HEK293T (cell line): ENCODE measurements around the gene TRIM8.

Experiments
- CTCF ChIA-PET: fragments of 350-600 bp; formaldehyde crosslinking; extraction: SDS; loops from one replicate; lab custom pipeline; 2021; ENCODE audit warnings: antibody characterized with exemption, inconsistent platforms; lab: Yijun Ruan, JAX
- POLR2A ChIA-PET: fragments of 350-600 bp; formaldehyde crosslinking; extraction: SDS; loops from one replicate; lab custom pipeline; 2020; ENCODE audit warnings: antibody characterized with exemption, inconsistent platforms; lab: Yijun Ruan, JAX
- DNase-seq: peaks from one replicate; pipeline ENCODE4 v3.0.0; 2012; ENCODE audit warnings: mixed read lengths; ENCODE audit errors: extremely low spot score
- ARNT ChIP-seq: fragments of 450-650 bp; IDR thresholded peaks from 2 replicates; pipeline ENCODE4 v1.6.1; 2017; ENCODE audit warnings: mild to moderate bottlenecking
- BHLHE40 ChIP-seq: fragments of 450-650 bp; IDR thresholded peaks from 2 replicates; pipeline ENCODE4 v1.6.1; 2016; ENCODE audit warnings: mild to moderate bottlenecking, moderate library complexity, borderline replicate concordance
- CTBP1 ChIP-seq: fragments of 450-650 bp; IDR thresholded peaks from 2 replicates; pipeline ENCODE4 v1.6.1; 2016; ENCODE audit warnings: borderline replicate concordance
- ELF4 ChIP-seq: fragments of 450-650 bp; IDR thresholded peaks from 2 replicates; pipeline ENCODE4 v1.6.1; 2017; ENCODE audit warnings: antibody characterized with exemption
- FOXA1 ChIP-seq: fragments of 450-650 bp; IDR thresholded peaks from 2 replicates; pipeline ENCODE4 v1.6.1; 2016; ENCODE audit warnings: mild to moderate bottlenecking
- FOXK2 ChIP-seq: fragments of 450-650 bp; IDR thresholded peaks from 2 replicates; pipeline ENCODE4 v1.6.1; 2016; ENCODE audit warnings: mild to moderate bottlenecking
- FOXM1 ChIP-seq: fragments of 450-650 bp; IDR thresholded peaks from 2 replicates; pipeline ENCODE4 v1.6.1; 2017; ENCODE audit warnings: mild to moderate bottlenecking, borderline replicate concordance
- HDGF ChIP-seq: fragments of 450-650 bp; IDR thresholded peaks from 2 replicates; pipeline ENCODE4 v1.6.1; 2017; ENCODE audit warnings: antibody characterized with exemption, borderline replicate concordance
- L3MBTL2 ChIP-seq: fragments of 450-650 bp; conservative IDR thresholded peaks from 2 replicates; pipeline ENCODE4 v1.6.1; 2016; ENCODE audit warnings: mild to moderate bottlenecking
- LEF1 ChIP-seq: fragments of 450-650 bp; IDR thresholded peaks from 2 replicates; pipeline ENCODE4 v1.6.1; 2017; ENCODE audit warnings: mild to moderate bottlenecking, borderline replicate concordance
- NFRKB ChIP-seq: fragments of 450-650 bp; IDR thresholded peaks from 2 replicates; pipeline ENCODE4 v1.6.1; 2016; ENCODE audit warnings: mild to moderate bottlenecking, moderate library complexity
- SP1 ChIP-seq: fragments of 450-650 bp; IDR thresholded peaks from 2 replicates; pipeline ENCODE4 v1.6.1; 2017
- SUZ12 ChIP-seq: fragments of 450-650 bp; IDR thresholded peaks from 2 replicates; pipeline ENCODE4 v1.6.1; 2016; ENCODE audit warnings: mild to moderate bottlenecking
- TARDBP ChIP-seq: fragments of 450-650 bp; IDR thresholded peaks from 2 replicates; pipeline ENCODE4 v1.6.1; 2016
- ZNF384 ChIP-seq: fragments of 450-650 bp; IDR thresholded peaks from 2 replicates; pipeline ENCODE4 v1.6.1; 2016
- TF ChIP-seq, protein P1 (sequence below): fragments of 450-650 bp; IDR thresholded peaks from 2 replicates; pipeline ENCODE4 v1.6.1; 2016

The TRIM8 gene

DNA sequence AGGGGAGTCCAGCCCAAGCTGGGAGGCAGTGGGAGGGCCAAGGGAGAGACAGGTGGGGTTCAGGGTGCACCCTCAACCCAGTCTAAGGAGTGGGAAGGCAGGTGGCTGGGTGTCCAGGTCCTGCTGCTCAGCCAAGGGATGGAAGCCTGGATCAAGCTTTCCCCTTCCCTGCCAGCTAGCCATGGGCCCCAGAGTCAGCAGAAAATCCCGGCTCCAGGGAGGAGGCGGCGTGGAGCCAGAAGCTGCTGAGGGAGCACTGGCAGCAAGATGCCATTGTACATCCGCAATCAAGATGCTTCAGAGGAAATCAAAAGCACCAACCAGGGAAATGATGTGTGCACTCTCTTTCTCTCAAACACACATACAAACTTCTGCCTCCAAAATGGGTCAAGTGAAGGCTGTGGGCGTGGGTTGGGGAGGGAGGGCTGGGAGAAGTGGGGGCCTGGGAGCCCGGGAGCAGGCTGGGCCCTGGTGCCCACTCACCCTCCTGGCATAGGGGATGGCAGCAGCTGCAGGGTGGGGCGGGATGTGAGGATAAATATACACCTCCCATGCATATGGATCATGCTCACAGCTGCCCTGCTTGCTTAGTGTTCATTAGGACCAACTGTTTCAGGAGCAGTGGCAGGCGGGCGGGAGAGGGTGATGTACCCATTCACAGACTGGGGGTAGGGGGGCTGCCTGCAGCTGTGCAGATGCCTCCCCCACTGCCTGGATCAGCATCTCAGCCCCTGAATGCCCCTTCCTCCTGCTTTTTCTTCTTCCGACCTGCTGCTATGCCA, 24.2 kb downstream of the TRIM8 start:
- ChIA-PET CTCF (interaction anchor here (1.8 kb wide), 1 partner anchor 22 kb away, joined by 4 read pairs; no protein-coding TSS in a partner anchor), POLR2A (interaction anchor here (3.3 kb wide), 1 partner anchor 23 kb away, joined by 24 read pairs; the partner anchor contains the start of gene TRIM8)
- TF ChIP-seq LEF1 (no peak), SUZ12 (no peak), FOXA1 (no peak), ARNT (no peak), ELF4 (no peak)
- DNase-seq: no peak

DNA sequence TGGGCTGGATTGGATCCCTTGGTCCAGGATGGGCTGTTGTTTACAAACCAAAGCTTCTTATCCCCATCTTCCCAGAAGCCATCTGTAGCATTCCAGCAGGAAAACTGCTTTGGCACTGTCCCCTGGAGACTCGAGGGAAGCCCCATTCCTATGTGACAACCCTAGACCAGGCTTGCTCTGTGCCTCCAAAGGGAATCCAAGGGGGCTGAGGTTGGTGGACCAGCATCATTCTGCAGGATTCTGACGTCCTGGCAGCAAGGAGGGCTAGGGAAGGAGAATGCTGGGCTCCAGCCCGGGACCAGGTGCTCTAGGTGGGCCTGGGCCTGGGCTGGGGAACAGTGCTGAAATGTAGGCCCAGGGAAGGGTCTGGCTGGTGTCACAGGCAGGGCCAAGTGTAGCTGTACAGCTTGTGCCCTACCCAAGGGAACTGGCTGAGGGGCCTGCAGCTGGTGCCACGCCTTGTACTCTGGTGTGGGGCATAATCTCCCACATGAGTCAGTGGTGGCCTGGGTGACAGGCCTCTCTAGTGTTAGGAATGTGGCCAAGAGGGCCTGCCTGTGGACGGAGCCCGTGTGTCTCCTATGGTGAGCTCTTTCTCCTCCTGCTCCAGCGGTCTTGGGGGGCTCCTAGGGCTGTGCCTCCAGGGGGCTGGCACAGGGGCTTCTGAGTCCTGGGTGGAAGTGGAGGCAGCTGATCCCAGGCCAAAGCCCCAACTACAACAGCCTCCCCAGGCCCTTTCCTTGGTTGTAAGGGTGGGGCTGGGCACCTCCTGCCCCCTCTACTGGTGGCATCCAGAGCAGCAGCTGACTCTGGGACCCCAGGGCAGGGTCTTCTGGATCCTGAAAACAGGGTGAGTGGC, 25.2 kb downstream of the TRIM8 start:
- CTCF ChIA-PET: interaction anchor here (0.6 to 2.9 kb wide), 14 partner anchors 8 to 390 kb away, joined by 3 to 14 read pairs (median 3); partner anchors contain the start of gene TRIM8
- POLR2A ChIA-PET: interaction anchor here (1.3 to 3.3 kb wide), 2 partner anchors 24 to 27 kb away, joined by 4 to 24 read pairs; partner anchors contain the start of gene TRIM8
- TF ChIP-seq, protein P1, sequence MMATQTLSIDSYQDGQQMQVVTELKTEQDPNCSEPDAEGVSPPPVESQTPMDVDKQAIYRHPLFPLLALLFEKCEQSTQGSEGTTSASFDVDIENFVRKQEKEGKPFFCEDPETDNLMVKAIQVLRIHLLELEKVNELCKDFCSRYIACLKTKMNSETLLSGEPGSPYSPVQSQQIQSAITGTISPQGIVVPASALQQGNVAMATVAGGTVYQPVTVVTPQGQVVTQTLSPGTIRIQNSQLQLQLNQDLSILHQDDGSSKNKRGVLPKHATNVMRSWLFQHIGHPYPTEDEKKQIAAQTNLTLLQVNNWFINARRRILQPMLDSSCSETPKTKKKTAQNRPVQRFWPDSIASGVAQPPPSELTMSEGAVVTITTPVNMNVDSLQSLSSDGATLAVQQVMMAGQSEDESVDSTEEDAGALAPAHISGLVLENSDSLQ: no peak
- no peak for TF ChIP-seq ZNF384
- no peak for TF ChIP-seq SUZ12
- TF ChIP-seq L3MBTL2: no peak
- TF ChIP-seq LEF1: no peak
- no peak for TF ChIP-seq HDGF
- TF ChIP-seq SP1: no peak
- no peak for TF ChIP-seq NFRKB
- no peak for TF ChIP-seq ELF4
- no peak for TF ChIP-seq FOXM1
- TF ChIP-seq ARNT: no peak
- TF ChIP-seq TARDBP: no peak
- TF ChIP-seq FOXK2: no peak
- TF ChIP-seq CTBP1: no peak
- no peak for TF ChIP-seq FOXA1
- no peak for TF ChIP-seq BHLHE40
- peak; percentile 65 for DNase-seq

DNA sequence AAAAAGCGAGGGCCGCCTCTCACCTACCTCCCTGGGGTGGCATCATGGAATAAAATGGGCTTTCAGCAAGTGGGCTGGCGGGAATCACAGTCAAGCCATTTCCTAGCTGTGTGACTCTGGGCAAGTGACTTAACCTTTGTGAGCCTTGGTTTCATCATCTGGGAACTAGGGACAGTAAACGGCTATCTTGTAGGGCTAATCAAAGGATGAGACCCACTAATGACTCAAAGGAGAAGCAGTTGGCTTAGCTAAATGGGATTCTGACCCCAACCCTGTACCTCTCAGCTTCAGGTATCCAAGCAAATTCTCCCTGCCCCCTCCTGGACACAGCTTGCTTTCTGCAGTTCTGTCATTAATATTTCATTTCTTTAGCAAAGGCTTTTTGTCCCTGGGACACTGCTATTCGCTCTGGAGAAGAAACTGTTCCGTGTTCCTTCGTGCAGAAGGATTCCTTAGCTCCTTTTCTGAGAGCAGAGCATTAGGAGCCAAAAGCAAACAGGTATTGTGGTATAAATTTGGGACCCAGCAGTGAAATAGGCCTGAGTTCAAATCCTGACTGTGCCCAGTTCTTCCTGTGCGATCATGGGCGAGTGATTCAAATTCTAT, 25.9 kb downstream of the TRIM8 start:
- TF ChIP-seq FOXM1 (no peak), ELF4 (no peak), L3MBTL2 (no peak), FOXA1 (no peak), FOXK2 (no peak)
- ChIA-PET CTCF (interaction anchor here (0.6 to 2.9 kb wide), 12 partner anchors 9 to 391 kb away, joined by 3 to 14 read pairs (median 3); partner anchors contain the start of gene TRIM8), POLR2A (interaction anchor here (1.3 to 3.3 kb wide), 2 partner anchors 25 to 28 kb away, joined by 4 to 24 read pairs; partner anchors contain the start of gene TRIM8)
- DNase-seq: no peak

DNA sequence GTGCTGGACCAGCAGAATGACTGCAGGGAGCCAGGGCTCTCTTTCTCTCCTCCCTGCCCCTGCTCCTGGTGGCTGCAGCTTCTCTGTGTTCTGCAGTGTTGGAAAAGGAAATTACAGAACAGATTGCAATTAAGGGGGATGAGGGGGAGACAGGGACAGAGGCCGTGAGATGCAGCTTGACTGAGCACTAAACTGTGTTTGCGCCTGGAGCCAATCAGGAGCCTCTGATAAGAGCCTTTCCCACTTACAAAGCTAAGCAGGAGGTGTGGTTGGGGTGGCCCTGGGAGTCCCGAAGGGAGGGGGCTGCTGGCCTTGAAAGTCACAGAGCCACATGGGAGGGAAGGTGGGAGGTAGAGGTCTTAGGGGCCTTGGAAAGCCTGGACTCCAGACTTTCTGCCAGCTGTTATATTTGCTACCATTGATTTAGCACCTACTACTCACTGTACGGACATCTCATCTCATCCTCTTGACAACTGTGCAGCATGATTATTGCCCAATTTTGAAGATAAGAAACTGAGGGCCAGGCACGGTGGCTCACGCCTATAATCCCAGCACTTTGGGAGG, 26.7 kb downstream of the TRIM8 start:
- no peak for TF ChIP-seq SUZ12
- no peak for TF ChIP-seq NFRKB
- no peak for TF ChIP-seq SP1
- no peak for TF ChIP-seq L3MBTL2
- TF ChIP-seq, protein P1: no peak
- no peak for TF ChIP-seq BHLHE40
- no peak for TF ChIP-seq ELF4
- TF ChIP-seq ARNT: no peak
- TF ChIP-seq ZNF384: no peak
- TF ChIP-seq FOXK2: no peak
- TF ChIP-seq CTBP1: no peak
- DNase-seq: no peak
- ChIA-PET CTCF (interaction anchor here (1.2 to 2.9 kb wide), 4 partner anchors 8 to 56 kb away, joined by 3 to 14 read pairs (median 7); partner anchors contain the start of gene TRIM8), POLR2A (interaction anchor here (1.2 to 3.3 kb wide), 2 partner anchors 24 to 25 kb away, joined by 3 to 24 read pairs; partner anchors contain the start of gene TRIM8)

DNA sequence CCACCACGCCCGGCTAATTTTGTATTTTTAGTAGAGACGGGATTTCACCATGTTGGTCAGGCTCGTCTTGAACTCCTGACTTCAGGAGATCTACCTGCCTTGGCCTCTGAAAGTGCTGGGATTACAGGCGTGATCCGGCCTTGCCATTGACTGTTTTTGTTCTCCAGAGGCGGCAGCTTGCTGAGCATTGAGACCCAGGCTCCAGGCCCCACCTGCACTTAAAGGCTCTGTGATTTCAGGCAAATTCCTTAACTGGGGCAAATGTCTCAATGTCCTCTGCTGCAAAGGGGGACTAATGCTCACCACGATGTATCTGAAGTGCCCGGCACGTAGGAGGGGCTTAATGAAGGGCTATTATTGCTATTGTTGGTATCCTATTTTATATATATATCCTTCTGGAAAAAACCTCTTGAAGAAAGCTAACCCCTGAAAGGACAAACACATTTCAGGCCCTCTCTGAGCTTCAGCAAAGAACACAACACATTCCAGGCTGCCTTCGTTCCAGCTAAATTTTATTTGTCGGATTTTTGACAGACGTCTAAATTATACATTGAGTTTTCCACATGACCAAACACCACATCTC, 29.0 kb downstream of the TRIM8 start:
- no peak for DNase-seq
- POLR2A ChIA-PET: interaction anchor here (1.5 kb wide), 1 partner anchor 28 kb away, joined by 5 read pairs; no protein-coding TSS in a partner anchor
- TF ChIP-seq HDGF (no peak), FOXM1 (no peak), TARDBP (no peak), CTBP1 (no peak), ZNF384 (no peak), ELF4 (no peak), L3MBTL2 (no peak), ARNT (no peak), FOXK2 (no peak), FOXA1 (no peak)
- TF ChIP-seq, protein P1: no peak
- CTCF ChIA-PET: interaction anchor here (0.6 to 1.7 kb wide), 3 partner anchors 20 to 1659 kb away, joined by 3 read pairs; no protein-coding TSS in a partner anchor
